GM23338 (cell line): Measurements from ENCODE around the gene SZRD1. TPM values are rescaled to one million over a fixed set of nuclear protein-coding genes. Genes with fewer than 3 reads are reported as not detected.

ENCODE experiments used
- ATAC-seq: fragments of 200-7000 bp; cut with Tn5 transposase; 3 replicates; pipeline ENCODE4 v1.9.1; 2020
- DNase-seq: peaks from one replicate; pipeline ENCODE4 v3.0.0-alpha.2; 2015; ENCODE audit warnings: low spot score
- H2AFZ ChIP-seq: fragments of 200-600 bp; sonication (generic); 2 replicates; pipeline ENCODE4 v1.8.0; 2016; ENCODE audit warnings: antibody characterized with exemption, mild to moderate bottlenecking, moderate library complexity
- H3F3A ChIP-seq: fragments of 200-600 bp; sonication (generic); replicated peaks from 2 replicates; pipeline ENCODE4 v1.8.0; 2017; ENCODE audit warnings: antibody characterized with exemption, mixed run types, low read depth
- H3K27ac ChIP-seq: fragments of 200-600 bp; sonication (generic); 2 replicates; pipeline ENCODE4 v1.6.1; 2016; ENCODE audit warnings: low read depth
- H3K27me3 ChIP-seq: fragments of 200-600 bp; sonication (generic); 2 replicates; pipeline ENCODE4 v1.8.0; 2016; ENCODE audit warnings: mild to moderate bottlenecking, mixed run types, moderate library complexity; ENCODE audit not compliant: insufficient read depth
- H3K36me3 ChIP-seq: fragments of 200-600 bp; sonication (generic); 2 replicates; pipeline ENCODE4 v1.8.0; 2016; ENCODE audit warnings: mild to moderate bottlenecking; ENCODE audit not compliant: insufficient read depth
- H3K4me1 ChIP-seq: fragments of 200-600 bp; sonication (generic); 2 replicates; pipeline ENCODE4 v1.8.0; 2016; ENCODE audit warnings: mild to moderate bottlenecking, moderate library complexity; ENCODE audit not compliant: insufficient read depth
- H3K4me2 ChIP-seq: fragments of 200-600 bp; sonication (generic); 2 replicates; pipeline ENCODE4 v1.7.1; 2017; ENCODE audit warnings: mixed run types
- H3K4me3 ChIP-seq: fragments of 200-600 bp; sonication (generic); 2 replicates; pipeline ENCODE4 v1.6.1; 2016; ENCODE audit warnings: mixed run types
- H3K79me2 ChIP-seq: fragments of 200-600 bp; sonication (generic); replicated peaks from 2 replicates; pipeline ENCODE4 v1.8.0; 2017; ENCODE audit warnings: mild to moderate bottlenecking; ENCODE audit not compliant: insufficient read depth
- H3K9me2 ChIP-seq: fragments of 200-600 bp; sonication (generic); 2 replicates; pipeline ENCODE4 v1.8.0; 2017; ENCODE audit not compliant: insufficient read depth
- H4K20me1 ChIP-seq: fragments of 200-600 bp; sonication (generic); replicated peaks from 2 replicates; pipeline ENCODE4 v1.8.0; 2017; ENCODE audit warnings: mild to moderate bottlenecking; ENCODE audit not compliant: insufficient read depth
- H3K27ac Mint-ChIP-seq: 2 replicates; pipeline ENCODE4 v1.8.0; 2020; ENCODE audit warnings: inconsistent platforms, mild to moderate bottlenecking, moderate library complexity, mixed read lengths
- H3K27me3 Mint-ChIP-seq: 3 replicates; pipeline ENCODE4 v1.8.0; 2022; ENCODE audit warnings: low read depth, mild to moderate bottlenecking, moderate library complexity, mixed read lengths, inconsistent platforms; ENCODE audit not compliant: insufficient read depth, poor library complexity
- H3K36me3 Mint-ChIP-seq: 3 replicates; pipeline ENCODE4 v1.8.0; 2021; ENCODE audit warnings: low read depth, mild to moderate bottlenecking, inconsistent platforms, moderate library complexity, mixed read lengths
- H3K4me1 Mint-ChIP-seq: 3 replicates; pipeline ENCODE4 v1.8.0; 2020; ENCODE audit warnings: mild to moderate bottlenecking, inconsistent platforms, mixed read lengths
- H3K4me3 Mint-ChIP-seq: 3 replicates; pipeline ENCODE4 v1.8.0; 2021; ENCODE audit warnings: moderate library complexity, mild to moderate bottlenecking, inconsistent platforms, mixed read lengths
- H3K9me3 Mint-ChIP-seq: 3 replicates; pipeline ENCODE4 v1.8.0; 2020; ENCODE audit warnings: moderate library complexity, mild to moderate bottlenecking, inconsistent platforms, mixed read lengths
- ETS1 ChIP-seq: IDR thresholded peaks from 2 replicates; pipeline ENCODE4 v1.6.1; 2016; ENCODE audit warnings: antibody characterized with exemption
- ZNF114 ChIP-seq: fragments of 250-450 bp; sonication (Bioruptor Pico); IDR thresholded peaks from 2 replicates; pipeline ENCODE4 v1.5.0; 2020; ENCODE audit warnings: mild to moderate bottlenecking, moderate library complexity
- ZNF462 ChIP-seq: fragments of 250-450 bp; sonication (Bioruptor Pico); IDR thresholded peaks from 2 replicates; pipeline ENCODE4 v1.5.0; 2020; ENCODE audit warnings: mild to moderate bottlenecking, moderate library complexity
- polyA plus RNA-seq: library from polyadenylated mRNA; unstranded; fragments of >200 nt; fragmentation: Nextera tagmentation; extraction: Ambion mirVana; gene quantifications from 2 replicates; pipeline ENCODE4 v1.2.1, GENCODE V29; 2016
- total RNA-seq: library from RNA; depleted of rRNA; stranded (reverse); fragments of >200 nt; shearing (Covaris generic); gene quantifications from 2 replicates; pipeline ENCODE4 v1.2.3, GENCODE V29; 2014

SZRD1 gene
- total and polyA plus RNA-seq, 2 experiments from 2014 or later: 32.5 to 70.9 TPM

GRCh38 chr1:16434007-16434406 lies 67.0 kb downstream of the SZRD1 start (continued):
- TF ChIP-seq ZNF462 (CRISPR knock-in tag): no peak

GRCh38 chr1:16434501-16434900 lies 67.5 kb downstream of the SZRD1 start:
- Histone ChIP-seq H3K9me2 (no peaks in the 10 kb centered on the region), H3K79me2 (no peaks in the 10 kb centered on the region), H4K20me1 (no peaks in the 10 kb centered on the region), H3K36me3 (no peaks in the 10 kb centered on the region), H3F3A (no peaks in the 10 kb centered on the region), H3K4me3 (no peak overlapping the region), H3K27ac (no peak overlapping the region), H3K4me1 (no peaks in the 10 kb centered on the region), H3K27me3 (no peaks in the 10 kb centered on the region), H2AFZ (no peak overlapping the region), H3K4me2 (no peak overlapping the region)
- Mint-ChIP-seq H3K9me3 (no peaks in the 10 kb centered on the region), H3K4me3 (no peak overlapping the region), H3K4me1 (peaks cover 4% of the 10 kb centered on the region), H3K27me3 (peaks cover 9% of the 10 kb centered on the region), H3K36me3 (no peaks in the 10 kb centered on the region), H3K27ac (no peak overlapping the region)
- TF ChIP-seq ZNF114 (CRISPR knock-in tag) (no peak), ETS1 (no peak)
- DNase-seq (no peak), ATAC-seq (no peak)
